Left lung (tissue), 10 donors: Measurements from ENCODE around the gene BBIP1. TPM values are rescaled to one million over a fixed set of nuclear protein-coding genes. Genes with fewer than 3 reads are reported as not detected.

Source experiments
- ATAC-seq: fragments of 200-7000 bp; cut with Tn5 transposase; one replicate; pipeline ENCODE4 v1.9.1; 2020; ENCODE audit warnings: moderate library complexity
- DNase-seq, 4 donors: peaks; one replicate each; pipeline ENCODE4 v3.0.0-alpha.2; 2013 to 2020
- H3K27ac ChIP-seq, 2 donors: fragments of 200-600 bp; sonication (generic) in 1 of 2; one replicate each; pipeline versions ENCODE4 v1.5.0 to v1.8.0; 2020 to 2021
- H3K27me3 ChIP-seq, 2 donors: fragments of 200-600 bp; sonication (generic) in 1 of 2; one replicate each; pipeline versions ENCODE4 v1.5.0 to v1.8.0; 2020 to 2021
- H3K36me3 ChIP-seq, 2 donors: fragments of 200-600 bp; sonication (generic) in 1 of 2; one replicate each; pipeline versions ENCODE4 v1.5.0 to v1.8.0; 2020 to 2021
- H3K4me1 ChIP-seq, 2 donors: fragments of 200-600 bp; one replicate each; pipeline ENCODE4 v1.8.0; 2021
- H3K4me3 ChIP-seq, 2 donors: fragments of 200-600 bp; sonication (generic) in 1 of 2; one replicate each; pipeline versions ENCODE4 v1.5.0 to v1.8.0; 2020 to 2021; ENCODE audit warnings: mild to moderate bottlenecking in 1 of 2
- H3K9me3 ChIP-seq, 2 donors: fragments of 200-600 bp; sonication (generic) in 1 of 2; one replicate each; pipeline versions ENCODE4 v1.5.0 to v1.8.0; 2020 to 2021
- intact Hi-C, 2 donors: fragments of 100-400 bp; cut with DNase I; formaldehyde crosslinking; loops; one replicate each; pipeline versions ENCODE4 v1.11.2 to v1.14.2; 2022
- polyA plus RNA-seq, 6 donors: library from polyadenylated mRNA; unstranded; fragments of 120-200 nt; gene quantifications; one replicate each; pipeline ENCODE4 v1.2.1, GENCODE V29; 2013; ENCODE audit not compliant: insufficient read length in 6 of 6
- total RNA-seq, 2 donors: library from RNA; stranded (reverse); fragmentation: NEBNext Ultra II Directional; extraction: Animal tissue kit (Norgen Biotek cat#: 25700); gene quantifications; one replicate each; pipeline ENCODE4 v1.2.1, GENCODE V29; 2021
- TF ChIP-seq, protein P1 (sequence below), 2 donors: fragments of 200-600 bp; sonication (generic) in 1 of 2; IDR thresholded peaks; one replicate each; pipeline versions ENCODE4 v1.5.0 to v1.8.0; 2021; ENCODE audit warnings: antibody characterized with exemption in 2 of 2
- donor health status: DM: no; HTN: yes; CAD: no.
- donor health status: DM: no; HTN: no; CAD: no.

Gene BBIP1
- total and polyA plus RNA-seq, 8 donors, result 22.6 to 62.9 (median 52.2) TPM

DNA sequence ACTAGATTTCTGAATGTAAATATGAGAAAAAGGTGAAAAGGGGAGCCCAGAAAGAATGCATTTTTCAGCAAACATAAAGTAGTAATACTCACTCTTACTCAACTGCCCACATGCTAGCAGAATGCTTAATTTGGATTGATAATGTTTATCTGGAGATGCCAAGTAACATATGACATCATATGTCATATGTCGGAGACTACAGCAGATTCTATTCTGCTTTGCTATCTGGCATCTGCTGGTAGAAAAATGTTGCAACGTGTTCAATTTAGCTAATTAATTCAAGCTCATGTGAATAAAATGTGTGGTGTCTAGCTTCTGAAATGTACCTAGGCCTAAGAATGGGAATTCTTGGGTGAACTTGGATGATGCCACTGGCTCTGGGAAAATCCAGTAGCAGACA lies 4.5 kb downstream of the BBIP1 start:
- no peak overlapping the region for H3K4me3 ChIP-seq
- peaks cover 4 to 11% of the 10 kb centered on the region in 2 donors for H3K4me1 ChIP-seq
- TF ChIP-seq, protein P1, sequence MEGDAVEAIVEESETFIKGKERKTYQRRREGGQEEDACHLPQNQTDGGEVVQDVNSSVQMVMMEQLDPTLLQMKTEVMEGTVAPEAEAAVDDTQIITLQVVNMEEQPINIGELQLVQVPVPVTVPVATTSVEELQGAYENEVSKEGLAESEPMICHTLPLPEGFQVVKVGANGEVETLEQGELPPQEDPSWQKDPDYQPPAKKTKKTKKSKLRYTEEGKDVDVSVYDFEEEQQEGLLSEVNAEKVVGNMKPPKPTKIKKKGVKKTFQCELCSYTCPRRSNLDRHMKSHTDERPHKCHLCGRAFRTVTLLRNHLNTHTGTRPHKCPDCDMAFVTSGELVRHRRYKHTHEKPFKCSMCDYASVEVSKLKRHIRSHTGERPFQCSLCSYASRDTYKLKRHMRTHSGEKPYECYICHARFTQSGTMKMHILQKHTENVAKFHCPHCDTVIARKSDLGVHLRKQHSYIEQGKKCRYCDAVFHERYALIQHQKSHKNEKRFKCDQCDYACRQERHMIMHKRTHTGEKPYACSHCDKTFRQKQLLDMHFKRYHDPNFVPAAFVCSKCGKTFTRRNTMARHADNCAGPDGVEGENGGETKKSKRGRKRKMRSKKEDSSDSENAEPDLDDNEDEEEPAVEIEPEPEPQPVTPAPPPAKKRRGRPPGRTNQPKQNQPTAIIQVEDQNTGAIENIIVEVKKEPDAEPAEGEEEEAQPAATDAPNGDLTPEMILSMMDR (IDR thresholded peaks at IDR 0.05), result no peak
- H3K9me3 ChIP-seq, result no peaks in the 10 kb centered on the region
- no peaks in the 10 kb centered on the region for H3K27me3 ChIP-seq
- DNase-seq (no peak), ATAC-seq (no peak)
- no peaks in the 10 kb centered on the region for H3K36me3 ChIP-seq
- H3K27ac ChIP-seq, result no peak overlapping the region
- intact Hi-C loops, result no loop called here

DNA sequence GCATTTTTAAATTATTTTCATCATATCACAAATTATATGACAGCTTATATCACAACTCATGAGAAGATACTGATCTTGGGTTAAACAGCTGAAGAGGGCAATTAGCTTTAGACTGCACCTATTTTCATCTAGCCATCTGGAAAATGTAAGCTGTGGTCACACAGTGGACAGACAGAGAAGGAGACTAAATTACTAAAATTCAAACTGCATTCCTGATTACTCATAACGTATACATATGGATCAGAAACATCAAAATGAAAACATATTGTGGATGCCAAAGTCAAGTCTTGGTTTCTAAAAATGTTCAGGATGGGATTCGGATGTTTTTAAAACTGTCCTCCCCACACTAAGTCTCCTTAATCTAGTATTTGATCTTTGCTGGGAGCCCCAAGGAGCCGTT lies 6.6 kb downstream of the BBIP1 start:
- no peak for ATAC-seq
- intact Hi-C loops, result no loop called here
- TF ChIP-seq, protein P1 (IDR thresholded peaks at IDR 0.05), result no peak
- Histone ChIP-seq H3K27me3 (no peaks in the 10 kb centered on the region), H3K27ac (no peak overlapping the region), H3K4me1 (peaks cover 0 to 2% of the 10 kb centered on the region in 2 donors), H3K36me3 (no peaks in the 10 kb centered on the region), H3K9me3 (no peaks in the 10 kb centered on the region), H3K4me3 (no peak overlapping the region)
- no peak for DNase-seq

DNA sequence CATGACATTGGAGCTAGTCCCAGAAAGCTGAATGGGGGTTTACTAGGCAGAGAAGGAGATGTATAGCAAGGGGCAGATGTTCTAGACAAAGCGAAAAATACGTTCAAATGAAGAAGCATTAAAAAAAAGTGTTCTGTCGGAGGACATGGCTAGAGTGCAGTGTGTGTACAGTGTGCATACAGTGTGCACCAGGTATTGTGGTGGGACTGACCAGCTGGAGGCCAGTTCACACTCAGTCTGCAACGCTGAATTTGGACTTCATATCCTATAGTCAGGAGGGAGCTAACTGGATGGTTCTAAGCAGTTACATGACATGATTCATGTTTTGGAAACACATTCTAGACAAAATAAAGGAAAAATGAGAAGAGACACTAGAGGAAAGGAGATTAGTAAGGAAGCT lies 8.8 kb downstream of the BBIP1 start:
- no peak for DNase-seq
- Histone ChIP-seq H3K4me3 (no peak overlapping the region), H3K4me1 (no peaks in the 10 kb centered on the region), H3K27ac (no peak overlapping the region), H3K27me3 (no peaks in the 10 kb centered on the region), H3K36me3 (no peaks in the 10 kb centered on the region), H3K9me3 (no peaks in the 10 kb centered on the region)
- intact Hi-C loops, result no loop called here
- no peak for ATAC-seq
- TF ChIP-seq, protein P1 (IDR thresholded peaks at IDR 0.05), result no peak

DNA sequence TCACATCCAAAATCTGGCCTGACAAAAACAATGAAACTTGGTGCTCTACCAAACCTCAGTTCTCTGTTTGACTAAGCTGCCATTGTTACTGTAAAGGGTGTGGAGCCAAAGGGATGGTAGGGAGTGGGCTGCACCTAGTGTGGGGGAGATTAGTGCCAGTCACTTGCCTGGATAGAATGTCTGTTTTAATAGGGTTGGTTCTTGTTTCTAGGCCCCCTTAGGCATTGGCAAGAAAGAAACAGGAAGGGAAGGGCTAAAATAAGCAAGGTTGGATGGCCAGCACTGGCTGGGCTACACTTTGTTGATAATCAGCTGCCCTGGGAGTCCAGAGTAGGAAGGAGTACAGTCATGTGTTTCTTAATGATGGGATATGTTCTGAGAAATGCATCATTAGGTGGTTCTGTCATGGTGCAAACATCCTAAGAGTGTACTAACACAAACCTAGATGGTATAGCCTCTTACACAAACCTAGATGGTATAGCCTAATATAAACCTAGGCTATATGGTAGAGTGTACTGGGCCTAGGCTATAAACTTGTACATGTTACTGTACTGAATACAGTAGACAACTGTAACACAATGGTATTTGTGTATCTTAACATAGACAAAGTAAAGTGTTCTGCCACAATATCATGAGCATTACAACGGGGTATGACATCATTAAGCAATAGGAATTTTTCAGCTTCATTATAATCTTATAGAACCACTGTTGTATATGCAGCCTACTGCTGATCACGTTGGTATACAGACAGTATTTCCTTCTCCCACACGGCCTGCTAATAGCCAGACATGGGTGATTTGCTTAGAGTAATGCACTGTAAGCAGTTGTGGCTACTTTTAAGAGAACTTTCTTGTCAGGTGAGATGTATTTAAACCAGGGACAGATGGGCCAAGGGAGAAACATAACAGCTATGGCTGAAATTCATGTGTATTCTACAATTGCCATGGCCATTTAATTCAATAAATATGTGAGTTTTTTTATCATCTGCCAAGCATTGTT lies 15.4 kb downstream of the BBIP1 start:
- Histone ChIP-seq H3K4me3 (no peak overlapping the region), H3K27me3 (no peaks in the 10 kb centered on the region), H3K36me3 (peaks cover 0 to 24% of the 10 kb centered on the region in 2 donors), H3K27ac (no peak overlapping the region), H3K9me3 (no peaks in the 10 kb centered on the region), H3K4me1 (peaks cover 0 to 3% of the 10 kb centered on the region in 2 donors)
- intact Hi-C loops, result no loop called here
- ATAC-seq (no peak), DNase-seq (no peak)
- TF ChIP-seq, protein P1 (IDR thresholded peaks at IDR 0.05), result no peak

DNA sequence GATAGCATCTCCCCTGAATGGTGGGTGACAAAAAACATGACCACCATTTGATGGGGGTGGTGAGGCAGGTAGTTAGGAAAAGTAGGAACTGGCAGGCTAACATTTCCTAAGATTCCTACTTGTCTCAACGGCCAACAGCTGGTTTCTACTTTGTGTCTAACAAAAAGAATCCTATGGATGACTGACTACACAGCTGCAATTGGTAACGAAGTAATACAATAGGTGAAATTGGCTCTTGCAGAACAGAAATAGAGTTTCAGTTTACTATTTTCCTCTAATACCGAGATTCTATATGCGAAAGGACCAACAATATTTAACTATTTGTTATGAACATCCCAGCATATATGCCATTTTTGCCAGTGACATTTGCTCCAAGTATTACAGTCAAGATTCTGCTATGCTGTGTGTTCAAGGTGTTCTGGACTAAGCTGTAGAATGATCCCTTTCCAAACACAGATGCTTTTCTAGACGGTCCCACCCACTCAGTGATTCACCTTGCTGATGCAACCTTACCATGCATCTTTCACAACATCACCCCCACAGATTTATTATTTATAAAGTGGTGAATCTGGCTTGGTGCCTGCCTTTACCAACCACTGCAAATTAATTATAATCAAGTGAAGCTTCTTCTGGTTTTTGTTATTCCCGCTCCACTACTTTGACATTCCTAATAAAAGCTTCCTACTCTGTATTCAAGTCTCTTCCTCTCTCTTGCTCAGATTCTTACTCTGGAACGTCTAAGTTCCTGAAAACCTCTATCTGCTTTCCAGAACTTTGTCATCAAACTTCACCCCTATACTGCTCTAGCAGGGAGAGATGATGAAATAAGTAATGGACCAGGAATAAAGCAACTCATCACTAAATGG lies 16.8 kb downstream of the BBIP1 start:
- no peak overlapping the region for H3K27ac ChIP-seq
- peaks cover 0 to 31% of the 10 kb centered on the region in 2 donors for H3K36me3 ChIP-seq
- TF ChIP-seq, protein P1 (IDR thresholded peaks at IDR 0.05), result no peak
- H3K9me3 ChIP-seq, result no peaks in the 10 kb centered on the region
- H3K4me3 ChIP-seq, result no peak overlapping the region
- intact Hi-C loops, result no loop called here
- DNase-seq, result no peak
- peaks cover 0 to 3% of the 10 kb centered on the region in 2 donors for H3K4me1 ChIP-seq
- no peaks in the 10 kb centered on the region for H3K27me3 ChIP-seq
- ATAC-seq, result no peak
